Suppressor macrophage treated with lipopolysaccharide for 4 hours (primary cell): Measurements from ENCODE around the gene SLC22A14.
"Not testable (repeated sequence)": the region's sequence is repeated elsewhere in the genome, so short reads cannot be mapped to it uniquely, and the experiment has no call there.

Experiments
- DNase-seq: peaks from one replicate; pipeline ENCODE4 v3.0.0-alpha.2; 2020

Gene SLC22A14

GRCh38 chr3:38281895-38282686, at the start of gene SLC22A14:
SLC22A14 (plus strand) TSS chr3:38282294; CDS start chr3:38306027, 23,733 bp downstream.
- DNase-seq = no peak

GRCh38 chr3:38232701-38233100, 49.4 kb upstream of the SLC22A14 start:
- DNase-seq = no peak

GRCh38 chr3:38235466-38235865, 46.6 kb upstream of the SLC22A14 start:
- no peak for DNase-seq

- no peak for DNase-seq
These were observed 43.6 kb upstream of the SLC22A14 start for GRCh38 chr3:38238416-38239008.

- not testable (repeated sequence) for DNase-seq
These were observed 39.3 kb upstream of the SLC22A14 start for GRCh38 chr3:38242812-38243211.

- no peak for DNase-seq
These were observed 36.2 kb upstream of the SLC22A14 start for GRCh38 chr3:38245930-38246329.

GRCh38 chr3:38247366-38248035, 34.6 kb upstream of the SLC22A14 start:
- peak; percentile 34 for DNase-seq

GRCh38 chr3:38250198-38250597, 31.9 kb upstream of the SLC22A14 start:
- no peak for DNase-seq

- no peak for DNase-seq
These were observed 30.9 kb upstream of the SLC22A14 start for GRCh38 chr3:38251197-38251596.

GRCh38 chr3:38253704-38254103, 28.4 kb upstream of the SLC22A14 start:
- DNase-seq = no peak

- no peak for DNase-seq
These were observed 27.2 kb upstream of the SLC22A14 start for GRCh38 chr3:38254872-38255271.

GRCh38 chr3:38255627-38256026, 26.5 kb upstream of the SLC22A14 start:
- DNase-seq = no peak

- no peak for DNase-seq
These were observed 24.5 kb upstream of the SLC22A14 start for GRCh38 chr3:38257583-38257982.

- DNase-seq = no peak
These were observed 21.6 kb upstream of the SLC22A14 start for GRCh38 chr3:38260474-38260873.

- DNase-seq = no peak
These were observed 17.7 kb upstream of the SLC22A14 start for GRCh38 chr3:38264353-38264771.

- DNase-seq = no peak
These were observed 17.3 kb upstream of the SLC22A14 start for GRCh38 chr3:38264779-38265178.

- no peak for DNase-seq
These were observed 16.3 kb upstream of the SLC22A14 start, which contains the start of gene SLC22A13 for GRCh38 chr3:38265604-38266307. SLC22A13 (plus strand) TSS chr3:38265812; CDS start chr3:38265861, 49 bp downstream.

GRCh38 chr3:38266810-38267209, 15.3 kb upstream of the SLC22A14 start:
- no peak for DNase-seq

GRCh38 chr3:38267662-38268061, 14.4 kb upstream of the SLC22A14 start:
- DNase-seq = no peak

- peak; percentile 24 for DNase-seq
These were observed 14.0 kb upstream of the SLC22A14 start for GRCh38 chr3:38268087-38268486.

- peak; percentile 40 for DNase-seq
These were observed 13.6 kb upstream of the SLC22A14 start for GRCh38 chr3:38268522-38268921.

GRCh38 chr3:38270606-38271005, 11.5 kb upstream of the SLC22A14 start:
- no peak for DNase-seq

- DNase-seq = no peak
These were observed 10.5 kb upstream of the SLC22A14 start for GRCh38 chr3:38271553-38271952.
